Measurements from ENCODE around the gene CYBA. TPM values are rescaled to one million over a fixed set of nuclear protein-coding genes. Genes with fewer than 3 reads are reported as not detected.

The CYBA gene
- total RNA-seq, 4 donors from 2014 or later: 258 to 306 (median 291) TPM

DNA sequence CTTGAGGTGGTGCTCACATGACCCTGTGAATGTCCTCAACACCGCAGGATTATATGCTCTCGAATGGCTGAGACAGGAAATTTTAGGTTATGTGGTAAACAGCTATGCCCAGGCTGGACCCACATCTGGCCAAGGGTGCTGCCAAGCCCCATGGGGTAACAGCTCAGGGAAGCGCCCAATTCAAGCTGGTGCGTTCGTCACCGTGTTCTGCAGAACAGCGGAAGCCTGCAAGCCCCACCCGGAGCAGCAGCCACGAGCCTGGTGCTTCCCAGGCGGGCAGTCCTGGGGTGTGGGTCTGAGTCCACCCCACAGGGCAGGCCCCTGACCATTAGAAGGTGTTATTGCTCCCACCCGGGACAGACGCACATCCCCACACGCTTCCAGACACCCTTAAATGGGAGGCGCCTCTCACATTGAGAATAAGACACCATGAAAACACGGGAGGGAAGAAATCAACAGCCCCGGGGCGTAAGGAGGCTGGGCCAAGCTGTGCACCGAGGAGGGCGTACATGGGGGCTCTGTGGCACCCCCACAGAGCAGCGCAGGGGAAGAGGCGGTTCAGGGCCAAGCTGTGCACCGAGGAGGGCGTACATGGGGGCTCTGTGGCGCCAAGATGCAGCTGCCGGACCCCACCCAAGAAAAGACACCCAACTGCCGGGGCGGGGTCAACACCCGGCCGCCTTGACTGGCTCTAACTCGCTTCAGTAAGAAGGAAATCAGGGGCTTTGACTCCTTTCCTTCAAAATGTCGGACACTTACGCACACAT lies 2.9 kb upstream of the CYBA start:
- TF ChIP-seq EP300 (IDR thresholded peaks at IDR 0.05; ENCODE audit: low read depth) (no peak), POLR2AphosphoS5 (IDR thresholded peaks at IDR 0.05) (no peak), POLR2A (IDR thresholded peaks at IDR 0.05) (no peak)
- TF ChIP-seq, protein P1, sequence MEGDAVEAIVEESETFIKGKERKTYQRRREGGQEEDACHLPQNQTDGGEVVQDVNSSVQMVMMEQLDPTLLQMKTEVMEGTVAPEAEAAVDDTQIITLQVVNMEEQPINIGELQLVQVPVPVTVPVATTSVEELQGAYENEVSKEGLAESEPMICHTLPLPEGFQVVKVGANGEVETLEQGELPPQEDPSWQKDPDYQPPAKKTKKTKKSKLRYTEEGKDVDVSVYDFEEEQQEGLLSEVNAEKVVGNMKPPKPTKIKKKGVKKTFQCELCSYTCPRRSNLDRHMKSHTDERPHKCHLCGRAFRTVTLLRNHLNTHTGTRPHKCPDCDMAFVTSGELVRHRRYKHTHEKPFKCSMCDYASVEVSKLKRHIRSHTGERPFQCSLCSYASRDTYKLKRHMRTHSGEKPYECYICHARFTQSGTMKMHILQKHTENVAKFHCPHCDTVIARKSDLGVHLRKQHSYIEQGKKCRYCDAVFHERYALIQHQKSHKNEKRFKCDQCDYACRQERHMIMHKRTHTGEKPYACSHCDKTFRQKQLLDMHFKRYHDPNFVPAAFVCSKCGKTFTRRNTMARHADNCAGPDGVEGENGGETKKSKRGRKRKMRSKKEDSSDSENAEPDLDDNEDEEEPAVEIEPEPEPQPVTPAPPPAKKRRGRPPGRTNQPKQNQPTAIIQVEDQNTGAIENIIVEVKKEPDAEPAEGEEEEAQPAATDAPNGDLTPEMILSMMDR (IDR thresholded peaks at IDR 0.05): no peak
- peaks cover 9 to 24% (median 21%) of the 10 kb centered on the region in 4 donors for H3K4me1 ChIP-seq
- H3K27me3 ChIP-seq: no peaks in the 10 kb centered on the region
- H3K9me3 ChIP-seq: no peaks in the 10 kb centered on the region
- in situ Hi-C loops (cut with MboI; ENCODE audit: low pct_ligation_motif_present in 1 of 4, low pct_unique_long_range_greater_than_20kb in 1 of 4, low sequenced_read_pairs in 3 of 4): no loop called here
- WGBS, 2 donors (ENCODE audit: low coverage in 1 of 2): 83 to 88% methylated on average over 7 to 28 of the region's 32 CpGs
- H3K4me3 ChIP-seq: no peak overlapping the region
- peaks cover 0 to 7% (median 0%) of the 10 kb centered on the region in 4 donors for H3K36me3 ChIP-seq
- H3K27ac ChIP-seq: no peak overlapping the region
- intact Hi-C loops (cut with DNase I; ENCODE audit: low total_unique reads): no loop called here
- DNase-seq: no peak

- no peaks in the 10 kb centered on the region for H3K9me3 ChIP-seq
- H3K36me3 ChIP-seq: peaks cover 0 to 7% (median 0%) of the 10 kb centered on the region in 4 donors
- TF ChIP-seq POLR2AphosphoS5 (IDR thresholded peaks at IDR 0.05): no peak
- TF ChIP-seq, protein P1 (IDR thresholded peaks at IDR 0.05): no peak
- no peak for TF ChIP-seq EP300 (IDR thresholded peaks at IDR 0.05; ENCODE audit: low read depth)
- H3K4me3 ChIP-seq: no peak overlapping the region
- intact Hi-C loops (cut with DNase I; ENCODE audit: low total_unique reads): no loop called here
- H3K27ac ChIP-seq: no peak overlapping the region
- in situ Hi-C loops (cut with MboI; ENCODE audit: low pct_ligation_motif_present in 1 of 4, low pct_unique_long_range_greater_than_20kb in 1 of 4, low sequenced_read_pairs in 3 of 4): no loop called here
- peaks cover 9 to 24% (median 21%) of the 10 kb centered on the region in 4 donors for H3K4me1 ChIP-seq
- DNase-seq: no peak
- no peaks in the 10 kb centered on the region for H3K27me3 ChIP-seq
- 95 to 100% methylated on average over 3 to 13 of the region's 13 CpGs for WGBS, 2 donors (ENCODE audit: low coverage in 1 of 2)
Observed at GRCh38 chr16:88653101-88653500, 2.2 kb upstream of the CYBA start.

- in situ Hi-C loops (cut with MboI; ENCODE audit: low pct_ligation_motif_present in 1 of 4, low pct_unique_long_range_greater_than_20kb in 1 of 4, low sequenced_read_pairs in 3 of 4): no loop called here
- no peak for DNase-seq
- Histone ChIP-seq H3K4me3 (no peak overlapping the region), H3K27ac (no peak overlapping the region), H3K27me3 (no peaks in the 10 kb centered on the region), H3K36me3 (peaks cover 0 to 7% (median 0%) of the 10 kb centered on the region in 4 donors), H3K9me3 (no peaks in the 10 kb centered on the region), H3K4me1 (peaks cover 9 to 24% (median 21%) of the 10 kb centered on the region in 4 donors)
- intact Hi-C loops (cut with DNase I; ENCODE audit: low total_unique reads): no loop called here
- WGBS, 2 donors (ENCODE audit: low coverage in 1 of 2): 97% methylated on average over 8 of the region's 8 CpGs; no CpG with 5 or more reads in 1 of the 2 donors
- TF ChIP-seq, protein P1 (IDR thresholded peaks at IDR 0.05): no peak
- TF ChIP-seq POLR2AphosphoS5 (IDR thresholded peaks at IDR 0.05) (no peak), EP300 (IDR thresholded peaks at IDR 0.05; ENCODE audit: low read depth) (no peak)
Observed at GRCh38 chr16:88652762-88653063, 1.9 kb upstream of the CYBA start.

GRCh38 chr16:88651989-88652761 lies 1.3 kb upstream of the CYBA start:
- H3K9me3 ChIP-seq: no peaks in the 10 kb centered on the region
- H3K27me3 ChIP-seq: no peaks in the 10 kb centered on the region
- intact Hi-C loops (cut with DNase I; ENCODE audit: low total_unique reads): no loop called here
- 89% methylated on average over 23 of the region's 29 CpGs; no CpG with 5 or more reads in 1 of the 2 donors for WGBS, 2 donors (ENCODE audit: low coverage in 1 of 2)
- in situ Hi-C loops (cut with MboI; ENCODE audit: low pct_ligation_motif_present in 1 of 4, low pct_unique_long_range_greater_than_20kb in 1 of 4, low sequenced_read_pairs in 3 of 4): no loop called here
- no peak for DNase-seq
- TF ChIP-seq POLR2A (IDR thresholded peaks at IDR 0.05) (no peak), EP300 (IDR thresholded peaks at IDR 0.05; ENCODE audit: low read depth) (no peak), POLR2AphosphoS5 (IDR thresholded peaks at IDR 0.05) (no peak)
- TF ChIP-seq, protein P1 (IDR thresholded peaks at IDR 0.05): no peak
- H3K36me3 ChIP-seq: peaks cover 0 to 7% (median 0%) of the 10 kb centered on the region in 4 donors
- peaks cover 9 to 24% (median 21%) of the 10 kb centered on the region in 4 donors for H3K4me1 ChIP-seq
- no peak overlapping the region for H3K4me3 ChIP-seq
- peak overlapping the region; percentile 85 to 89 (median 88) for H3K27ac ChIP-seq

Measured in transverse colon (tissue), 4 donors.